Activated T-helper 1 cell treated with anti-CD3 and anti-CD28 coated beads, Interleukin-12 subunit alpha, Interleukin-12 subunit beta, Interleukin-2, Interleukin-4 antibody, amounts not matched to agents 30 ng/mL and 10 ng/mL and 1 ng/mL, durations not matched to agents 14 hours and 24 hours and 36 hours (primary cell): ENCODE data around the gene ACO2. TPM values are rescaled to one million over a fixed set of nuclear protein-coding genes. Genes with fewer than 3 reads are reported as not detected.

ENCODE experiments used
- DNase-seq: peaks from one replicate; pipeline ENCODE4 v3.0.0; 2021; ENCODE audit warnings: low spot score
- H3K27ac Mint-ChIP-seq: one replicate; pipeline ENCODE4 v1.8.0; 2021; ENCODE audit warnings: mild to moderate bottlenecking, mixed read lengths
- H3K27me3 Mint-ChIP-seq: one replicate; pipeline ENCODE4 v1.8.0; 2022; ENCODE audit warnings: mild to moderate bottlenecking, moderate library complexity, mixed read lengths; ENCODE audit not compliant: insufficient read depth
- H3K36me3 Mint-ChIP-seq: one replicate; pipeline ENCODE4 v1.8.0; 2021; ENCODE audit warnings: low read depth, mixed read lengths
- H3K4me1 Mint-ChIP-seq: one replicate; pipeline ENCODE4 v1.8.0; 2021; ENCODE audit warnings: low read depth, mixed read lengths
- H3K4me3 Mint-ChIP-seq: one replicate; pipeline ENCODE4 v1.8.0; 2021; ENCODE audit warnings: mild to moderate bottlenecking, moderate library complexity, mixed read lengths
- H3K9me3 Mint-ChIP-seq: one replicate; pipeline ENCODE4 v1.8.0; 2021; ENCODE audit warnings: mixed read lengths
- intact Hi-C: fragments of 100-400 bp; cut with micrococcal nuclease; formaldehyde crosslinking; loops from one replicate; pipeline ENCODE4 v1.15.1; 2024
- total RNA-seq: library from RNA; stranded (reverse); gene quantifications from 2 replicates; pipeline ENCODE4 v1.2.3, GENCODE V29; 2022

The ACO2 gene
- total RNA-seq, 1 donor from 2014 or later: 101 TPM

DNA sequence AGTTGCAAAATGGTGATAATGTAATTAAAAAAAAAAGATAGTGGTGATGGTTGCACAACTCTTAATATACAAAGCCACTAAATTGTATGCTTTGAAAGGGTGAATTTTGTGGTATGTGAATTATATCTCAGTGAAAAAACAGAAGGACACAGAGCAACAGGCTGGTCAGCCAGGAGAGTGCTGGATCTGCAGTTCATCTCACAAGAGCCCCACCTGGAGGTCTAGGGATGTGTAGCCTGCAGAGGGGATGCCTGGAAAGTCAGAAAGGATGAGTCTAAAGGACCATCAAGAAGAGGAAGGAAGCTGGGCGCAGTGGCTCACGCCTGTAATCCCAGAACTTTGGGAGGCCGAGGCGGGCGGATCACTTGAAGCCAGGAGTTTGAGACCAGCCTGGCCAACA, 66.3 kb downstream of the ACO2 start:
- Mint-ChIP-seq H3K36me3 (peaks cover 10% of the 10 kb centered on the region), H3K9me3 (no peaks in the 10 kb centered on the region), H3K27ac (no peak overlapping the region), H3K4me3 (no peak overlapping the region), H3K27me3 (no peaks in the 10 kb centered on the region), H3K4me1 (no peaks in the 10 kb centered on the region)
- intact Hi-C loops: no loop called here
- DNase-seq: no peak

GRCh38 chr22:41537203-41537602, 68.3 kb downstream of the ACO2 start:
- Mint-ChIP-seq H3K27me3 (no peaks in the 10 kb centered on the region), H3K36me3 (peaks cover 8% of the 10 kb centered on the region), H3K4me1 (peaks cover 13% of the 10 kb centered on the region), H3K4me3 (no peak overlapping the region), H3K9me3 (no peaks in the 10 kb centered on the region), H3K27ac (no peak overlapping the region)
- intact Hi-C loops: no loop called here
- no peak for DNase-seq

DNA sequence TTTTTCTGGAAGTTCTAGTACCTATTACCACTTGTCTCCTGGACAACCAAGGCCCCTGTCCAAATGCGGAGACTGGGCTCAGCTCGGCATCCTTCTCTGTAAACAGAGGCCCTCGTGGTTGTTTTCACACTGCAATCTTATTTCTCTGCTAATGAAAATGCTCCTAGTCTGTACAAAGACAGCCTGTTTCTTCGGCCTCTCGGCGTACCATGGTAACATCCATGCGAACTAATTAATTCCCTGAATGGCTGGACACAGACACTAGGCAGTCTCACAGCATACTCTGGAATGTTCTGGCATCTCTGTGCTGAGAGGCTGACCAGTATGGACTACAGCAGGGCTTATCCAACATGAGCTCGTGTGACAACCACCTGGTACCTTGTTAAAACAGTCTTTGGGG, 69.7 kb downstream of the ACO2 start:
- no peaks in the 10 kb centered on the region for H3K27me3 Mint-ChIP-seq
- no peak overlapping the region for H3K4me3 Mint-ChIP-seq
- DNase-seq: no peak
- H3K9me3 Mint-ChIP-seq: no peaks in the 10 kb centered on the region
- H3K4me1 Mint-ChIP-seq: peaks cover 27% of the 10 kb centered on the region
- no peak overlapping the region for H3K27ac Mint-ChIP-seq
- peaks cover 8% of the 10 kb centered on the region for H3K36me3 Mint-ChIP-seq
- intact Hi-C loops: no loop called here

DNA sequence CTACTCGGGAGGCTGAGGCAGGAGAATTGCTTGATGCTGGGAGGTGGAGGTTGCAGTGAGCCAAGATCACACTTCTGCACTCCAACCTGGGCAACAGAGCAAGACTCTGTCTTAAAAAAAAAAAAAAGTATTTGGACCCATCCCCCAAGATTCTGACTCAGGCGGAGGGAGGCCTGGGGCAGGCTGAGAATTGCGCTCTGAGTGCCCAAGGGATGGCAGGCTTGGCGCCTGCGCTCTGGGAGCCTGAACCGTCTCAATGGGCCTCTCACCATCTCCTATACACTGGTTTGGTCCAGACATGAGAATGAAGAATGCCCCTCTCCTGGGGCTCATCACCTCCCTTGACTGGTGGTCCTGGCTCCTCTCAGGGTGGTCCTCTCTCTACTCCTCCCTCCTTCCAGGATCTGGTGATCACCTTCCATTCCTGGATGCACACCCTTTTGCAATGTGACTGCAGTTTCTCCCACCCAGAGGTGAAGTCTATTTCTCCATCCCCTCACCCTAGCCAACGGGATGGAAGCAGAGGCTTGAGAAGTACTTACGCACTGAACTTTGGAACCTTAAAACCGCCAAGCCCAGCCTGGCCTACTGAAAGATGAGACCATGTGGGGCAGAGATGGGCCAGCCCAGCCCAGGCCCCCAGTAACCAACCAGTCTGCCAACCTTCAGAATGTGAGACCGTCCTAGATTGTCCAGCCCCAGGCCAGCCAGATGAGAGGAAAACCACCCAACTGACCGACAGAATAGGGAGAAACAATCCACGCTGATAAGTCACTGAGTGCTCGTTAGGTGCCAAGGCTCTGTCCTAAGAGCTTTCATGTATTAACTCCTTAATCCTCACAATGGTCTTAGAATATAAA, 70.5 kb downstream of the ACO2 start:
- Mint-ChIP-seq H3K4me1 (peaks cover 30% of the 10 kb centered on the region), H3K27me3 (no peaks in the 10 kb centered on the region), H3K9me3 (no peaks in the 10 kb centered on the region), H3K36me3 (peaks cover 4% of the 10 kb centered on the region), H3K4me3 (no peak overlapping the region), H3K27ac (no peak overlapping the region)
- intact Hi-C loops: no loop called here
- DNase-seq: no peak

GRCh38 chr22:41540006-41540315, 71.0 kb downstream of the ACO2 start:
- Mint-ChIP-seq H3K9me3 (no peaks in the 10 kb centered on the region), H3K4me1 (peaks cover 36% of the 10 kb centered on the region), H3K4me3 (no peak overlapping the region), H3K27ac (no peak overlapping the region), H3K27me3 (peaks cover 2% of the 10 kb centered on the region), H3K36me3 (peaks cover 4% of the 10 kb centered on the region)
- intact Hi-C loops: no loop called here
- DNase-seq: no peak

DNA sequence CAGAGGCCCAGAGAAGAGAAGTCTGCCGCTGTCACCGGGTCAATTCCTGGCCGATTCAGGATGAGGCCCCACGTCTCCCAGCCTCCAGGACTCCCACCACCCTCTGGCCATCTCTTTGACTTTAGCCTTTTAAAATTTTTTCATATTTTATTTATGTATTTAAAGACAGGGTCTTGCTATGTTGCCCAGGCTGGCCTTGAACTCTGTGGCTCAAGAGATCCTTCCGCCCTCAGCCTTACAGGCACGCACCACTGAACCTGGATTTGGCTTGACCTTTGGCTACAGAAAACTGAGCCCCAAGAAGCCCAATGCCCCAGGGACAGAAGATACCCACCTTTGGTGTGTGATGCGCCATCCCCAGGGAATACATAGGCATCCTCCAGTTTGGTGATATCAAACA, 71.4 kb downstream of the ACO2 start:
- intact Hi-C loops: no loop called here
- peaks cover 3% of the 10 kb centered on the region for H3K27me3 Mint-ChIP-seq
- H3K36me3 Mint-ChIP-seq: peaks cover 4% of the 10 kb centered on the region

DNA sequence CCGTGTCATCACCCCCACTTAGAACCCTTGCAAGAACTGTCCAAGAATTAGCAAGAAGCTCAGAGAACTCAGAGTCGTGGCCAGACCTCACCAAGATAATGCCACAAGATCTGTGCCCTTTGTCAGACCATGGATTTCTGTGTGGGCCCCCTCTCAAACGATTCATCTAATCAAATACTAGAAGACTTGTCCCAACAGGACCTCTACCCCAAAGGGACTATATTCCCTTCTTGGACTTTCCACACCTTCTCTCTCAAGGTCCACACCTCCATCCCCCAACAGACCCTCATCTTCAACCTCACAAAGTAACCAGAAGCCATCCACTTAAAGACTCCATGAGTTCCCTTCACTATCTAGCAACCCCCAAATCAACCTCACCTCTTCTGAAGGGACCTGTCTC, 72.6 kb downstream of the ACO2 start:
- peaks cover 4% of the 10 kb centered on the region for H3K36me3 Mint-ChIP-seq
- peak overlapping the region; percentile 1 for H3K27ac Mint-ChIP-seq
- no peaks in the 10 kb centered on the region for H3K9me3 Mint-ChIP-seq
- no peak for DNase-seq
- intact Hi-C loops: no loop called here
- H3K4me3 Mint-ChIP-seq: peak overlapping the region; percentile 34
- H3K4me1 Mint-ChIP-seq: peaks cover 40% of the 10 kb centered on the region
- peaks cover 3% of the 10 kb centered on the region for H3K27me3 Mint-ChIP-seq

More for the DNA sequence above, 71.4 kb downstream of the ACO2 start:
- no peak for DNase-seq
- no peak overlapping the region for H3K4me3 Mint-ChIP-seq
- H3K9me3 Mint-ChIP-seq: no peaks in the 10 kb centered on the region
- H3K4me1 Mint-ChIP-seq: peaks cover 40% of the 10 kb centered on the region
- no peak overlapping the region for H3K27ac Mint-ChIP-seq

- H3K36me3 Mint-ChIP-seq: peaks cover 4% of the 10 kb centered on the region
- intact Hi-C loops: no loop called here
- H3K27ac Mint-ChIP-seq: no peak overlapping the region
- H3K27me3 Mint-ChIP-seq: peaks cover 3% of the 10 kb centered on the region
- H3K4me3 Mint-ChIP-seq: peak overlapping the region; percentile 93
- no peak for DNase-seq
- H3K9me3 Mint-ChIP-seq: no peaks in the 10 kb centered on the region
- peaks cover 40% of the 10 kb centered on the region for H3K4me1 Mint-ChIP-seq
These were observed 73.3 kb downstream of the ACO2 start for GRCh38 chr22:41542224-41542623.

DNA sequence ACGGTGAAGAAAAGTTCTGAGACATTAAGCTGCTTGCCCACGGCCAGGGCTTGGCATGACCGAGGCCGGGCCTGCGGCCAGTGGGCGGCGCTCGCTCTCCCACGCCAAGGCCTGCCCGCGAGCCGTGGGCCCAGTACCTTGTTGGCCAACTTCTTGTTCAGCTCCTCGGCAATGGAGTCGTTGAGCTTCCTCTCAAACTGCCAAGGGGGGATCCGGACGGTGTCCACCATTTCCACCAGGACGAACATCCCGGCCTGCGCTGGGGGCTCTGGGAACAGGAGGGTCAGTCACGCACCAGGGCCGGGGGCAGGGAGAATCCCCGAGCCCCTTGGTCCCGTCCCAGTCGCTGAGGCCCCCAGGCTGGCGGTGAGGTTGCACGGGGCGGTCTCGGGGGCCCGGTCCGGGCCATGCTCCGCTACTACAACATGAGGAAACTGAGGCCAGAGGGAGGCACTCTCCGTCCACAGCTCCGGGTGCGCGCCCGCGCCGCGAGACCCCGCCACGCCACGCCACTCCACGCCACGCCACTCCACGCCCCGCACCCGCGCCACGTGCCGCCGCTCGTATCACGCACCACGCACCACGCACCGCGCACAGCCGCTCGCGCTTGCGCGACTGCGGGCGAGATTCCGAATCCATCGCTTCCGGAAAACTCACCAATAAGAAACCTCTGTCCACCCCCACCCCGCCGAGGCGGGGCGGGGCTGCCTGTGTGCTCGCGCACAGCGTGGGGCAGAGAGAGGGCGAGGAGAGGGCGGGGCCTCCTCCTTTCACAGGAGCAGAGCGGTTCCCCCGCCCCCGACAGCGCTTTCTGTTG, 75.1 kb downstream of the ACO2 start, which contains the start of gene POLR3H:
Gene POLR3H, minus strand, starts transcription at position 617 of the 817 bp plus-strand sequence. Its CDS starts 369 bp downstream, at position 248.
- H3K9me3 Mint-ChIP-seq: no peaks in the 10 kb centered on the region
- peak; percentile 97 for DNase-seq
- intact Hi-C loops: loop anchor here (1.0 kb wide), 5 partner anchors 46 to 258 kb away; partner anchors contain the start of genes DESI1, PHF5A, RANGAP1 and XRCC6
- peak within 1 kb of the TSS; percentile 84 for H3K27ac Mint-ChIP-seq
- H3K4me3 Mint-ChIP-seq: peak within 1 kb of the TSS; percentile 93
- peaks cover 3% of the 10 kb centered on the region for H3K27me3 Mint-ChIP-seq
- peaks cover 40% of the 10 kb centered on the region for H3K4me1 Mint-ChIP-seq
- peaks cover 4% of the 10 kb centered on the region for H3K36me3 Mint-ChIP-seq

DNA sequence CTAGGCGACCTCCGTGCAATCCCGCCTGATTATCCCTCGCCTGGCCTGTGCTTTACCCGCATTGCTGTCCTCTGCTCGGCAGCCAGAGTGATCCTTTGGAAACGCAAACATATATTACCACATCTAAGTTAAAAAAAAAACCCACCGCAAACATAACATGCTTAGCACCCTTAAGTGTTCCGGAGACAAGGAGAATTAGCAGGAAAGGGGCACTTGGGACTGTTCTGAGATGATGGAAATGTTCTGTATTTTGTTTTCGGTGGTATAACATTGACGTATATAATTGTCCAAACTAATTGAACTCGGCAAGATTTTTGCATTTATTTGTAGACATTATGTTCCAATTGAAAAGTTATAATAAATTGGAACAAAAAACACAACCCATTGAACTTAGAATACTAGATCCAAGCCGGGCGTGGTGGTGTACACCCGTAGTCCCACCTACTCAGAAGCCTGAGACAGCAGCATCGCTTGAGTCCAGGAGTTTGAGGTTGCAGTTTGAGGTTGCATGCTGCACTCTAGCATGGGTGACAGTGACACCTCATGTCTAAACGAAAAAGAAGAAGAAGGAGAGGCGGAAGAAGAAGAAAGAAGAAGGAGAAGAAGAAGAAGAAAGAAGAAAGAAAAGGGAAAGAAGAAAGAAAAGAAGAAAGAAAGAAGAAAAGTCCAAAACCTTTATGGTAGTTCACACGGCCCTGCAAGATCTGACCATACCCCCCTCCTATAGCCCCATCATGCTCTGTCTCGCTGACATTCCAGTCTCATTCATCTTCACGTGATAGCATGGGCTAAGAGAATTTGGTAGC, 76.0 kb downstream of the ACO2 start:
- no peaks in the 10 kb centered on the region for H3K9me3 Mint-ChIP-seq
- peak overlapping the region; percentile 93 for H3K4me3 Mint-ChIP-seq
- peak overlapping the region; percentile 84 for H3K27ac Mint-ChIP-seq
- H3K4me1 Mint-ChIP-seq: peaks cover 40% of the 10 kb centered on the region
- H3K27me3 Mint-ChIP-seq: peaks cover 5% of the 10 kb centered on the region
- peaks cover 4% of the 10 kb centered on the region for H3K36me3 Mint-ChIP-seq
- intact Hi-C loops: loop anchor here (1.0 kb wide), 5 partner anchors 45 to 259 kb away; partner anchors contain the start of genes DESI1, PHF5A, RANGAP1 and XRCC6
- DNase-seq: no peak

DNA sequence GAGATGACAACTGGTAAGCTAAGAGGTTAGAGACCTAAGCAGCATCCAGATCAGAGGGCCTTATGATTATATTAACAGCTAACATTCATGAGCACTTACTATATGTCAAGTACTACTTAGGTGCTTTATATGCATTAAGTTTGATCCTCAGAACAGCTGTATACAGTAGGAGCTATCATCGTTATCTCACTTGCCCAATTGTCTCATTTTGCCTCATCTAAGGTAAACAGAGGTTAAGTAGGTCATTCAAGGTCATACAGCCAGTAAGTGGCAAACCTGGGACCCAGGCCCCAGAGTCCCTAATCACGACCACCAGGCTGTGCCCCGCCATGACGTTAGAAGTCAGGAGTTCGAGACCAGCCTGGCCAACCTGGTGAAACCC, 79.9 kb downstream of the ACO2 start:
- intact Hi-C loops: no loop called here
- no peaks in the 10 kb centered on the region for H3K9me3 Mint-ChIP-seq
- H3K4me3 Mint-ChIP-seq: no peak overlapping the region
- no peak overlapping the region for H3K27ac Mint-ChIP-seq
- H3K27me3 Mint-ChIP-seq: peaks cover 11% of the 10 kb centered on the region
- peaks cover 10% of the 10 kb centered on the region for H3K4me1 Mint-ChIP-seq
- no peak for DNase-seq
- no peaks in the 10 kb centered on the region for H3K36me3 Mint-ChIP-seq

DNA sequence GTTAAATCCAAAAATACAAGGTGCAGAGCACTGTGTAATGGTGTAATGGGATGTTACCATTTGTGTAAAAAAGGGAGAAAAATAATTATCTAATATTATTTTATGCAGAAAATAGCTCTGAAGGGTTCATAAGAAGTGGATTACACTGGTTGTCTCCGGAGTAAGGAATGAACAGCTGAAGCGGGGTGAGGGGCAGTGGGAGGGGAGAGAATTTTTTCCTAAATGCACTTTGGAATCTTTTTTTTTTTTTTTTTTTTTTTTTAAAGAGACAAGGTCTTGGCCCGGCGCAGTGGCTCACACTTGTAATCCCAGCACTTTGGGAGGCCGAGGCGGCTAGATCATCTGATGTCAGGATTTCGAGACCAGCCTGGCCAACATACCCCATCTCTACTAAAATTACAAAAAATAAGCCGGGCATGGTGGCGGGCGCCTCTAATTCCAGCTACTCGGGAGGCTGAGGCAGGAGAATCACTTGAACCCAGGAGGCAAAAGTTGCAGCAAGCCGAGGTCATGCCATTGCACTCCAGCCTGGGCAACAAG, 82.1 kb downstream of the ACO2 start:
- H3K9me3 Mint-ChIP-seq: no peaks in the 10 kb centered on the region
- H3K27me3 Mint-ChIP-seq: peaks cover 7% of the 10 kb centered on the region
- H3K4me3 Mint-ChIP-seq: no peak overlapping the region
- intact Hi-C loops: no loop called here
- H3K27ac Mint-ChIP-seq: no peak overlapping the region
- no peaks in the 10 kb centered on the region for H3K36me3 Mint-ChIP-seq
- no peak for DNase-seq
- H3K4me1 Mint-ChIP-seq: no peaks in the 10 kb centered on the region
